ENCODE measurements around the gene RBM33. TPM values are rescaled to one million over a fixed set of nuclear protein-coding genes. Genes with fewer than 3 reads are reported as not detected.

Gene RBM33
- total and polyA plus RNA-seq, 2 of the 4 experiments (the other 2 are of a cell fraction), result 7.3 to 10.8 TPM

DNA sequence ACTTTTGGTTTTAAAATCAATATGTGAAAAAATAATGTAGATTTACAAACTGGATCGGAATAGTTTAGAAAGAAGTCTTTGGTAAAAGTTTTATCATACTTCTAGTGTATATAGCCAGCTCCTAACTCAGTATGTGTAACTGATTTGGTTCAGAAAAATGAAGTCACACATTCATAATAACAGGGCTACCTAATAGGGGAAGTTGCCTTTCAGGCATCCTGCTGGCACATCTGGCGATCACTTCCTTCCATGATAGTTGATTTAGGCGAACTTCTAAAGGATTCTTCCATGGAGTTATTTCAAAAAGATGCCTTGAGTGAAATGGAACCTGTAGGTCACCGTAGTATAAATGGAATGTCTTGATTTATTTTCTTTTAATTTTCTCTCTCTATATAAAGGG lies 98.7 kb downstream of the RBM33 start:
- CTCF ChIA-PET, result interaction anchor here (1.1 to 1.6 kb wide), 2 partner anchors 145 to 149 kb away, joined by 3 to 5 read pairs; no protein-coding TSS in a partner anchor
- H2BK20ac ChIP-seq (ENCODE audit: low read depth, low read length), result no peak overlapping the region

More for the DNA sequence above, 98.7 kb downstream of the RBM33 start:
- H3K36me3 ChIP-seq (ENCODE audit: control insufficient read depth, insufficient read depth, low read length), result peaks cover 43% of the 10 kb centered on the region
- dilution Hi-C loops (cut with HindIII; ENCODE audit: low sequenced_read_pairs, unreplicated experiment), result no loop called here
- TF ChIP-seq CHD1 (IDR thresholded peaks at IDR 0.05; ENCODE audit: low read depth, low read length), result no peak
- TF ChIP-seq CEBPB (IDR thresholded peaks at IDR 0.05; ENCODE audit: low read depth, low read length), result no peak
- TF ChIP-seq RCOR1 (IDR thresholded peaks at IDR 0.05; ENCODE audit: insufficient replicate concordance, low read length), result no peak
- no peak for TF ChIP-seq RAD21 (IDR thresholded peaks at IDR 0.05; ENCODE audit: low read length)
- TF ChIP-seq, protein P1, sequence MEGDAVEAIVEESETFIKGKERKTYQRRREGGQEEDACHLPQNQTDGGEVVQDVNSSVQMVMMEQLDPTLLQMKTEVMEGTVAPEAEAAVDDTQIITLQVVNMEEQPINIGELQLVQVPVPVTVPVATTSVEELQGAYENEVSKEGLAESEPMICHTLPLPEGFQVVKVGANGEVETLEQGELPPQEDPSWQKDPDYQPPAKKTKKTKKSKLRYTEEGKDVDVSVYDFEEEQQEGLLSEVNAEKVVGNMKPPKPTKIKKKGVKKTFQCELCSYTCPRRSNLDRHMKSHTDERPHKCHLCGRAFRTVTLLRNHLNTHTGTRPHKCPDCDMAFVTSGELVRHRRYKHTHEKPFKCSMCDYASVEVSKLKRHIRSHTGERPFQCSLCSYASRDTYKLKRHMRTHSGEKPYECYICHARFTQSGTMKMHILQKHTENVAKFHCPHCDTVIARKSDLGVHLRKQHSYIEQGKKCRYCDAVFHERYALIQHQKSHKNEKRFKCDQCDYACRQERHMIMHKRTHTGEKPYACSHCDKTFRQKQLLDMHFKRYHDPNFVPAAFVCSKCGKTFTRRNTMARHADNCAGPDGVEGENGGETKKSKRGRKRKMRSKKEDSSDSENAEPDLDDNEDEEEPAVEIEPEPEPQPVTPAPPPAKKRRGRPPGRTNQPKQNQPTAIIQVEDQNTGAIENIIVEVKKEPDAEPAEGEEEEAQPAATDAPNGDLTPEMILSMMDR (conservative IDR thresholded peaks at IDR 0.05; ENCODE audit: low read depth, low read length), result no peak
- no peak for TF ChIP-seq BHLHE40 (IDR thresholded peaks at IDR 0.05; ENCODE audit: low read depth, low read length)
- no peak for TF ChIP-seq MAZ (IDR thresholded peaks at IDR 0.05; ENCODE audit: borderline replicate concordance, low read depth, low read length)
- TF ChIP-seq RFX5 (IDR thresholded peaks at IDR 0.05; ENCODE audit: low read depth, low read length), result no peak
- TF ChIP-seq, protein P2, sequence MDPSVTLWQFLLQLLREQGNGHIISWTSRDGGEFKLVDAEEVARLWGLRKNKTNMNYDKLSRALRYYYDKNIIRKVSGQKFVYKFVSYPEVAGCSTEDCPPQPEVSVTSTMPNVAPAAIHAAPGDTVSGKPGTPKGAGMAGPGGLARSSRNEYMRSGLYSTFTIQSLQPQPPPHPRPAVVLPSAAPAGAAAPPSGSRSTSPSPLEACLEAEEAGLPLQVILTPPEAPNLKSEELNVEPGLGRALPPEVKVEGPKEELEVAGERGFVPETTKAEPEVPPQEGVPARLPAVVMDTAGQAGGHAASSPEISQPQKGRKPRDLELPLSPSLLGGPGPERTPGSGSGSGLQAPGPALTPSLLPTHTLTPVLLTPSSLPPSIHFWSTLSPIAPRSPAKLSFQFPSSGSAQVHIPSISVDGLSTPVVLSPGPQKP (IDR thresholded peaks at IDR 0.05; ENCODE audit: borderline replicate concordance, low read depth, low read length), result no peak
- no peak for TF ChIP-seq FOS (IDR thresholded peaks at IDR 0.05; ENCODE audit: low read depth, low read length)
- TF ChIP-seq NFE2L2 (IDR thresholded peaks at IDR 0.05; ENCODE audit: low read depth, low read length), result no peak
- TF ChIP-seq SMC3 (IDR thresholded peaks at IDR 0.05; ENCODE audit: low read depth, low read length), result no peak
- TF ChIP-seq POLR2A (IDR thresholded peaks at IDR 0.05; ENCODE audit: low read depth, low read length), result no peak
- TF ChIP-seq MAFK (IDR thresholded peaks at IDR 0.05; ENCODE audit: low read depth, low read length), result no peak
- no peak for TF ChIP-seq MXI1 (IDR thresholded peaks at IDR 0.05; ENCODE audit: borderline replicate concordance, low read depth, low read length)
- no peaks in the 10 kb centered on the region for H3K4me1 ChIP-seq (ENCODE audit: control insufficient read depth, insufficient read depth, low read length)
- no CpG with 5 or more reads among the region's 4 CpGs for WGBS, 2 experiments (ENCODE audit: extremely low coverage in 2 of 2, insufficient read length in 1 of 2)
- no peak overlapping the region for H2AK5ac ChIP-seq (ENCODE audit: low read depth, low read length)
- POLR2A ChIA-PET (ENCODE audit: unreplicated experiment), result no interaction called here
- no peak overlapping the region for H3K9ac ChIP-seq (ENCODE audit: low read depth, low read length)
- 0 out of 2 replicates have a peak, but pooled peaks cover 6% of the 10 kb centered on the region for H4K20me1 ChIP-seq (ENCODE audit: insufficient read depth, low read length)
- H3K18ac ChIP-seq (ENCODE audit: low read depth, low read length), result no peak overlapping the region
- no peak overlapping the region for H3K4me2 ChIP-seq (ENCODE audit: low read depth, low read length)
- H3K9me3 ChIP-seq (ENCODE audit: control insufficient read depth, insufficient read depth, low read length), result no peaks in the 10 kb centered on the region
- H4K91ac ChIP-seq (ENCODE audit: insufficient read depth, low read depth, low read length), result no peak overlapping the region
- H2AK9ac ChIP-seq (replicated peaks; ENCODE audit: low read depth, low read length, poor library complexity), result no peak overlapping the region
- intact Hi-C loops (cut with micrococcal nuclease), result no loop called here
- ATAC-seq (ENCODE audit: low read depth), result no peak
- in situ Hi-C loops (cut with MboI; ENCODE audit: low sequenced_read_pairs), result no loop called here
- H4K8ac ChIP-seq (ENCODE audit: low read depth in 2 of 2, low read length in 2 of 2), result no peak overlapping the region
- no peak overlapping the region for H2AFZ ChIP-seq (replicated peaks; ENCODE audit: low read length, poor library complexity)
- H3K14ac ChIP-seq (replicated peaks; ENCODE audit: low read depth, low read length), result no peak overlapping the region
- peaks cover 12 to 16% of the 10 kb centered on the region in 2 experiments for H3K79me1 ChIP-seq (ENCODE audit: low read depth in 1 of 2, low read length in 2 of 2)
- no peak overlapping the region for H3K56ac ChIP-seq (ENCODE audit: extremely low read depth, insufficient read depth, low read length)
- H3K4me3 ChIP-seq (ENCODE audit: insufficient read depth, low read depth, low read length), result no peak overlapping the region
- no peak overlapping the region; the same call in 1 of the 2 replicates for H3K23ac ChIP-seq (ENCODE audit: low read depth, low read length)
- H3K9me1 ChIP-seq (ENCODE audit: insufficient read depth, low read length), result no peaks in the 10 kb centered on the region
- H4K5ac ChIP-seq (ENCODE audit: low read depth, low read length), result no peak overlapping the region
- DNase-seq, result no peak
- no peak overlapping the region for H2BK15ac ChIP-seq (ENCODE audit: low read depth, low read length)
- H2BK5ac ChIP-seq (ENCODE audit: low read depth, low read length, poor library complexity, severe bottlenecking), result no peak overlapping the region
- no peak overlapping the region for H3K4ac ChIP-seq (ENCODE audit: low read depth, low read length)
- H3K27ac ChIP-seq (ENCODE audit: insufficient read depth, low read length), result no peak overlapping the region
- H2BK120ac ChIP-seq (ENCODE audit: low read depth, low read length), result no peak overlapping the region
- no TSS peak for BruUV-seq (replicated peaks)
- H3K27me3 ChIP-seq (ENCODE audit: control insufficient read depth, insufficient read depth, low read length), result no peaks in the 10 kb centered on the region
